HepG2 (cell line): ENCODE data around the gene TSLP. TPM values are rescaled to one million over a fixed set of nuclear protein-coding genes. Genes with fewer than 3 reads are reported as not detected.

Experiments
- ELF4 ChIP-seq: sonication (generic); formaldehyde crosslinking; IDR thresholded peaks from 2 replicates; pipeline ENCODE4 v1.5.0; 2020; ENCODE audit warnings: missing genetic modification reagents, mild to moderate bottlenecking, moderate library complexity, borderline replicate concordance
- NPAS2 ChIP-seq: sonication (generic); formaldehyde crosslinking; IDR thresholded peaks from 2 replicates; pipeline ENCODE4 v1.8.0; 2022; ENCODE audit warnings: mild to moderate bottlenecking, missing genetic modification reagents, borderline replicate concordance
- PHF5A ChIP-seq: IDR thresholded peaks from one replicate; pipeline ENCODE4 v1.6.1; 2018; ENCODE audit warnings: low read depth, missing genetic modification reagents; ENCODE audit not compliant: unreplicated experiment
- TOPORS ChIP-seq: sonication (generic); formaldehyde crosslinking; IDR thresholded peaks from 2 replicates; pipeline ENCODE4 v1.8.0; 2023; ENCODE audit warnings: mild to moderate bottlenecking, missing genetic modification reagents
- polyA plus RNA-seq, 8 experiments: library from polyadenylated mRNA; depleted of rRNA in 3 of 8; stranded (reverse) in 7 of 8; unstranded in 1 of 8; fragments of >200 nt; fragmentation: Illumina TruSeq in 4 of 8; extraction: Trizol in 4 of 8; gene quantifications; 2 replicates each; pipeline versions ENCODE4 v1.2.1 to v1.2.3, GENCODE V29; 2011 to 2016; ENCODE audit warnings: low read depth in 4 of 8, missing spikeins in 1 of 8, mixed read lengths in 1 of 8; ENCODE audit not compliant: insufficient read depth in 1 of 8
- total RNA-seq, 5 experiments: library from RNA; depleted of rRNA; stranded (reverse); fragments of >200 nt; fragmentation: Illumina TruSeq; extraction: Trizol; gene quantifications; 2 replicates each; pipeline ENCODE4 v1.2.3, GENCODE V29; 2016; ENCODE audit warnings: low read depth in 1 of 5
- TF ChIP-seq, protein P1 (sequence below): sonication (generic); formaldehyde crosslinking; IDR thresholded peaks from 2 replicates; pipeline ENCODE4 v1.5.0; 2020; ENCODE audit warnings: mild to moderate bottlenecking, missing genetic modification reagents, borderline replicate concordance
- TF ChIP-seq, protein P2 (sequence below): fragments of 450-650 bp; IDR thresholded peaks from 2 replicates; pipeline ENCODE4 v1.6.1; 2016
- TF ChIP-seq, protein P3 (sequence below): sonication (generic); formaldehyde crosslinking; IDR thresholded peaks from 2 replicates; pipeline ENCODE4 v1.4.0; 2020; ENCODE audit warnings: mild to moderate bottlenecking, missing genetic modification reagents
- TF ChIP-seq, protein P4 (sequence below): sonication (generic); formaldehyde crosslinking; IDR thresholded peaks from 2 replicates; pipeline ENCODE4 v1.4.0; 2020; ENCODE audit warnings: missing genetic modification reagents
- TF ChIP-seq, protein P5 (sequence below): sonication (generic); formaldehyde crosslinking; IDR thresholded peaks from 2 replicates; pipeline ENCODE4 v1.5.0; 2020; ENCODE audit warnings: missing genetic modification reagents

Gene TSLP
- total and polyA plus RNA-seq, 2 of the 13 experiments (the other 11 are each of a cell fraction or from before 2014, with no cell fraction given): not detected

DNA sequence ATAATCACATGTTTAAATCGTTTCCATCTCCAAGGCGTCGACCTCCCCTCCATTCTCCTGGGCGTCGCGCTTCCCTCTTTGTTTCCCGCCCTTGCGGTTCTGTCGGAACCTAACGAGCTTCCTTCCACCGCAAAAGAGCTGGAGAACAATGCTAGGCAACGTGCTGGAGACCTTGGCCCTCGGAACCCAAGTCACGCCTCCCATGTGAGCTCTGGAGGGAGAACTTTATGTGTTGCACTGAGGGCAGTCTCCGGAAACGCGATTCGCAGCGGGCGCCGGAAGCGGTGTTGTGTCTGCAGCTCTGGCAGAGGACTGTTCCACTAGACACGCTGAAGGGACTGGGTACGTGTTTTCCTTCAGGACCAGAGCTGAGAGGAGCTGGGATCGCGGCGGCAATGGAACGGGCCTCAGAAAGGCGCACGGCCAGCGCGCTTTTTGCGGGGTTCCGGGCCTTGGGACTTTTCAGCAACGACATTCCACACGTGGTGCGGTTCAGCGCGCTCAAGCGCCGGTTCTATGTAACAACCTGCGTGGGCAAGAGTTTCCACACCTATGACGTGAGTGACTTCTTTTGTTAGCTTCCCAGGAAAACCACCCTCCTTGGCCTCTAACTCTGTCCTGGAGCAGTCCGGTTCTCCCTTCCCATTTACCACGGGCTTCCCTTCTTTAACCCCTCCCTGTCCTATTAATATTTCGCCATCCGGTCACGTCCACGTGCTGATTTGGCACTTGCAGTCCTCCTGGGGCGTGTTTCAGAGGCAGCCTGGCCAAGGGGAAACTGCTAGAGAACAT, 20.7 kb downstream of the TSLP start, which contains the start of gene WDR36 (continued):
- TF ChIP-seq, protein P1, sequence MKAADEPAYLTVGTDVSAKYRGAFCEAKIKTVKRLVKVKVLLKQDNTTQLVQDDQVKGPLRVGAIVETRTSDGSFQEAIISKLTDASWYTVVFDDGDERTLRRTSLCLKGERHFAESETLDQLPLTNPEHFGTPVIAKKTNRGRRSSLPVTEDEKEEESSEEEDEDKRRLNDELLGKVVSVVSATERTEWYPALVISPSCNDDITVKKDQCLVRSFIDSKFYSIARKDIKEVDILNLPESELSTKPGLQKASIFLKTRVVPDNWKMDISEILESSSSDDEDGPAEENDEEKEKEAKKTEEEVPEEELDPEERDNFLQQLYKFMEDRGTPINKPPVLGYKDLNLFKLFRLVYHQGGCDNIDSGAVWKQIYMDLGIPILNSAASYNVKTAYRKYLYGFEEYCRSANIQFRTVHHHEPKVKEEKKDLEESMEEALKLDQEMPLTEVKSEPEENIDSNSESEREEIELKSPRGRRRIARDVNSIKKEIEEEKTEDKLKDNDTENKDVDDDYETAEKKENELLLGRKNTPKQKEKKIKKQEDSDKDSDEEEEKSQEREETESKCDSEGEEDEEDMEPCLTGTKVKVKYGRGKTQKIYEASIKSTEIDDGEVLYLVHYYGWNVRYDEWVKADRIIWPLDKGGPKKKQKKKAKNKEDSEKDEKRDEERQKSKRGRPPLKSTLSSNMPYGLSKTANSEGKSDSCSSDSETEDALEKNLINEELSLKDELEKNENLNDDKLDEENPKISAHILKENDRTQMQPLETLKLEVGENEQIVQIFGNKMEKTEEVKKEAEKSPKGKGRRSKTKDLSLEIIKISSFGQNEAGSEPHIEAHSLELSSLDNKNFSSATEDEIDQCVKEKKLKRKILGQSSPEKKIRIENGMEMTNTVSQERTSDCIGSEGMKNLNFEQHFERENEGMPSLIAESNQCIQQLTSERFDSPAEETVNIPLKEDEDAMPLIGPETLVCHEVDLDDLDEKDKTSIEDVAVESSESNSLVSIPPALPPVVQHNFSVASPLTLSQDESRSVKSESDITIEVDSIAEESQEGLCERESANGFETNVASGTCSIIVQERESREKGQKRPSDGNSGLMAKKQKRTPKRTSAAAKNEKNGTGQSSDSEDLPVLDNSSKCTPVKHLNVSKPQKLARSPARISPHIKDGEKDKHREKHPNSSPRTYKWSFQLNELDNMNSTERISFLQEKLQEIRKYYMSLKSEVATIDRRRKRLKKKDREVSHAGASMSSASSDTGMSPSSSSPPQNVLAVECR (CRISPR knock-in tag): peak; percentile 95
- TF ChIP-seq NPAS2 (CRISPR knock-in tag): no peak
- peak; percentile 98 for TF ChIP-seq PHF5A (CRISPR knock-in tag)
- TF ChIP-seq, protein P2, sequence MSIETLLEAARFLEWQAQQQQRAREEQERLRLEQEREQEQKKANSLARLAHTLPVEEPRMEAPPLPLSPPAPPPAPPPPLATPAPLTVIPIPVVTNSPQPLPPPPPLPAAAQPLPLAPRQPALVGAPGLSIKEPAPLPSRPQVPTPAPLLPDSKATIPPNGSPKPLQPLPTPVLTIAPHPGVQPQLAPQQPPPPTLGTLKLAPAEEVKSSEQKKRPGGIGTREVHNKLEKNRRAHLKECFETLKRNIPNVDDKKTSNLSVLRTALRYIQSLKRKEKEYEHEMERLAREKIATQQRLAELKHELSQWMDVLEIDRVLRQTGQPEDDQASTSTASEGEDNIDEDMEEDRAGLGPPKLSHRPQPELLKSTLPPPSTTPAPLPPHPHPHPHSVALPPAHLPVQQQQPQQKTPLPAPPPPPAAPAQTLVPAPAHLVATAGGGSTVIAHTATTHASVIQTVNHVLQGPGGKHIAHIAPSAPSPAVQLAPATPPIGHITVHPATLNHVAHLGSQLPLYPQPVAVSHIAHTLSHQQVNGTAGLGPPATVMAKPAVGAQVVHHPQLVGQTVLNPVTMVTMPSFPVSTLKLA: peak; percentile 50; the same call in 1 of the 2 replicates
- TF ChIP-seq, protein P3, sequence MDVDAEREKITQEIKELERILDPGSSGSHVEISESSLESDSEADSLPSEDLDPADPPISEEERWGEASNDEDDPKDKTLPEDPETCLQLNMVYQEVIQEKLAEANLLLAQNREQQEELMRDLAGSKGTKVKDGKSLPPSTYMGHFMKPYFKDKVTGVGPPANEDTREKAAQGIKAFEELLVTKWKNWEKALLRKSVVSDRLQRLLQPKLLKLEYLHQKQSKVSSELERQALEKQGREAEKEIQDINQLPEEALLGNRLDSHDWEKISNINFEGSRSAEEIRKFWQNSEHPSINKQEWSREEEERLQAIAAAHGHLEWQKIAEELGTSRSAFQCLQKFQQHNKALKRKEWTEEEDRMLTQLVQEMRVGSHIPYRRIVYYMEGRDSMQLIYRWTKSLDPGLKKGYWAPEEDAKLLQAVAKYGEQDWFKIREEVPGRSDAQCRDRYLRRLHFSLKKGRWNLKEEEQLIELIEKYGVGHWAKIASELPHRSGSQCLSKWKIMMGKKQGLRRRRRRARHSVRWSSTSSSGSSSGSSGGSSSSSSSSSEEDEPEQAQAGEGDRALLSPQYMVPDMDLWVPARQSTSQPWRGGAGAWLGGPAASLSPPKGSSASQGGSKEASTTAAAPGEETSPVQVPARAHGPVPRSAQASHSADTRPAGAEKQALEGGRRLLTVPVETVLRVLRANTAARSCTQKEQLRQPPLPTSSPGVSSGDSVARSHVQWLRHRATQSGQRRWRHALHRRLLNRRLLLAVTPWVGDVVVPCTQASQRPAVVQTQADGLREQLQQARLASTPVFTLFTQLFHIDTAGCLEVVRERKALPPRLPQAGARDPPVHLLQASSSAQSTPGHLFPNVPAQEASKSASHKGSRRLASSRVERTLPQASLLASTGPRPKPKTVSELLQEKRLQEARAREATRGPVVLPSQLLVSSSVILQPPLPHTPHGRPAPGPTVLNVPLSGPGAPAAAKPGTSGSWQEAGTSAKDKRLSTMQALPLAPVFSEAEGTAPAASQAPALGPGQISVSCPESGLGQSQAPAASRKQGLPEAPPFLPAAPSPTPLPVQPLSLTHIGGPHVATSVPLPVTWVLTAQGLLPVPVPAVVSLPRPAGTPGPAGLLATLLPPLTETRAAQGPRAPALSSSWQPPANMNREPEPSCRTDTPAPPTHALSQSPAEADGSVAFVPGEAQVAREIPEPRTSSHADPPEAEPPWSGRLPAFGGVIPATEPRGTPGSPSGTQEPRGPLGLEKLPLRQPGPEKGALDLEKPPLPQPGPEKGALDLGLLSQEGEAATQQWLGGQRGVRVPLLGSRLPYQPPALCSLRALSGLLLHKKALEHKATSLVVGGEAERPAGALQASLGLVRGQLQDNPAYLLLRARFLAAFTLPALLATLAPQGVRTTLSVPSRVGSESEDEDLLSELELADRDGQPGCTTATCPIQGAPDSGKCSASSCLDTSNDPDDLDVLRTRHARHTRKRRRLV (CRISPR knock-in tag): peak; percentile 58; the same call in 1 of the 2 replicates
- peak; percentile 99 for TF ChIP-seq TOPORS (CRISPR knock-in tag)
- peak; percentile 79 for TF ChIP-seq ELF4 (CRISPR knock-in tag)
- TF ChIP-seq, protein P4, sequence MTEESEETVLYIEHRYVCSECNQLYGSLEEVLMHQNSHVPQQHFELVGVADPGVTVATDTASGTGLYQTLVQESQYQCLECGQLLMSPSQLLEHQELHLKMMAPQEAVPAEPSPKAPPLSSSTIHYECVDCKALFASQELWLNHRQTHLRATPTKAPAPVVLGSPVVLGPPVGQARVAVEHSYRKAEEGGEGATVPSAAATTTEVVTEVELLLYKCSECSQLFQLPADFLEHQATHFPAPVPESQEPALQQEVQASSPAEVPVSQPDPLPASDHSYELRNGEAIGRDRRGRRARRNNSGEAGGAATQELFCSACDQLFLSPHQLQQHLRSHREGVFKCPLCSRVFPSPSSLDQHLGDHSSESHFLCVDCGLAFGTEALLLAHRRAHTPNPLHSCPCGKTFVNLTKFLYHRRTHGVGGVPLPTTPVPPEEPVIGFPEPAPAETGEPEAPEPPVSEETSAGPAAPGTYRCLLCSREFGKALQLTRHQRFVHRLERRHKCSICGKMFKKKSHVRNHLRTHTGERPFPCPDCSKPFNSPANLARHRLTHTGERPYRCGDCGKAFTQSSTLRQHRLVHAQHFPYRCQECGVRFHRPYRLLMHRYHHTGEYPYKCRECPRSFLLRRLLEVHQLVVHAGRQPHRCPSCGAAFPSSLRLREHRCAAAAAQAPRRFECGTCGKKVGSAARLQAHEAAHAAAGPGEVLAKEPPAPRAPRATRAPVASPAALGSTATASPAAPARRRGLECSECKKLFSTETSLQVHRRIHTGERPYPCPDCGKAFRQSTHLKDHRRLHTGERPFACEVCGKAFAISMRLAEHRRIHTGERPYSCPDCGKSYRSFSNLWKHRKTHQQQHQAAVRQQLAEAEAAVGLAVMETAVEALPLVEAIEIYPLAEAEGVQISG (CRISPR knock-in tag): peak; percentile 96
- TF ChIP-seq, protein P5, sequence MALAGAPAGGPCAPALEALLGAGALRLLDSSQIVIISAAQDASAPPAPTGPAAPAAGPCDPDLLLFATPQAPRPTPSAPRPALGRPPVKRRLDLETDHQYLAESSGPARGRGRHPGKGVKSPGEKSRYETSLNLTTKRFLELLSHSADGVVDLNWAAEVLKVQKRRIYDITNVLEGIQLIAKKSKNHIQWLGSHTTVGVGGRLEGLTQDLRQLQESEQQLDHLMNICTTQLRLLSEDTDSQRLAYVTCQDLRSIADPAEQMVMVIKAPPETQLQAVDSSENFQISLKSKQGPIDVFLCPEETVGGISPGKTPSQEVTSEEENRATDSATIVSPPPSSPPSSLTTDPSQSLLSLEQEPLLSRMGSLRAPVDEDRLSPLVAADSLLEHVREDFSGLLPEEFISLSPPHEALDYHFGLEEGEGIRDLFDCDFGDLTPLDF (CRISPR knock-in tag): peak; percentile 89
